HG02678 (cell line): ENCODE results near the gene TGM5.

Experiments
- ATAC-seq: cut with Tn5 transposase; IDR thresholded peaks from one replicate; pipeline ENCODE4 v1.9.1; 2021; ENCODE audit warnings: mild to moderate bottlenecking, moderate library complexity; ENCODE audit not compliant: unreplicated experiment

TGM5 gene

GRCh38 chr15:43219929-43220928 is 46.5 kb downstream of the TGM5 start:
- no peak for ATAC-seq

DNA sequence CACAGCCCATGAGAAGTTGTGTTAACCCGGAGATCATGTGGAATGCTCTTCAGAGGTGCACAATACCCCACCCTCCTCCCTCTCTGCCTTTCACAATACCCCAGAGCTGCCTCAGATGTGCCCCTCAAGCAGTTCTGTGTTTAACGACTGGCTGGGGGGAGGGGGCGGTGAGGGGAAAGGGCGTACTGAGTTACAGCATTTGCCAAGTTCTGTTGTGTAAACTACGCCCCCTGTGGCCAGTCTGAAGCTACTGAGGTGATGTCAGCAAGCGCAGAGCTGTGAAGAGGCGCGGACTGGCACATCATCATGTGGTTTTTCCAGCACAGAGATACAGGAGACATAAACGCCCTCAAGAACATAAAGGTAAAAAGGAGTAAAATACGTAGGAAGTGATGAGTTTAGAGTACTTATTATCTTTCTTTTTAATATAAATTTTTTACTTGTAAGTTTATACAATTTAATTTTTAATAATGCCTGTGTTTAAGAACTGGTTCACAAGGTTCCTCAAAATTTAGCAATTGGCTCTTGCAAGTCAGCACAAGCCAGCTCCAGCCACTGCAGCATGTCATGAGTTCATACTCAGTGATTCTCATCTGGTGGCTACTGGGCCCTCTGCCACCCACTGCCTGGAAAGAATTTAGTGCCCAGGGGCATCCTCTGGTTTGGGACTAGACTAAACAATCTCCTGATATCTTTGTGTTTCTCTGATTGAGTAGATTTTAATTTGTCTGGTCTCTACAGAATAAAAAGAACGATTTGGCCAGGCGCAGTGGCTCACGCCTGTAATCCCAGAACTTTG is 47.6 kb downstream of the TGM5 start:
- ATAC-seq: no peak

DNA sequence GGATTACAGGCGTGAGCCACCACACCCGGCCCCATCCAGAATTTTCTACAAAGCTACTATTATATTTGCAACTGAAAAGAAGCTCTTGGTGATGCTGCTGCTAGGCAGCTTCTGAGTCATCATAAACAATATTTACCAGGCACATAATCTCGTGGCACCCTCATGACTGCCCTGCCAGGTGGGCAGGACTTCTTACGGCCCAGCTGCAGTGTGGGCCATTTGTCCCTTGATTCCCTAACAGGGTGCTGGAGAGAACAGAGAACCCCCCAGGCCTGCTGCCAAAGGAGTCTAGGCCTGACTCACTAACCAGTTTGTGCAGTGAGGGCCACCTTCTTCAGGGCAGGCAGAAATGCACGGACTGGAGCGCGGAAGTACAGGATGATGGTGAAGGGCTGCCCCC is 50.8 kb downstream of the TGM5 start:
- ATAC-seq: no peak

DNA sequence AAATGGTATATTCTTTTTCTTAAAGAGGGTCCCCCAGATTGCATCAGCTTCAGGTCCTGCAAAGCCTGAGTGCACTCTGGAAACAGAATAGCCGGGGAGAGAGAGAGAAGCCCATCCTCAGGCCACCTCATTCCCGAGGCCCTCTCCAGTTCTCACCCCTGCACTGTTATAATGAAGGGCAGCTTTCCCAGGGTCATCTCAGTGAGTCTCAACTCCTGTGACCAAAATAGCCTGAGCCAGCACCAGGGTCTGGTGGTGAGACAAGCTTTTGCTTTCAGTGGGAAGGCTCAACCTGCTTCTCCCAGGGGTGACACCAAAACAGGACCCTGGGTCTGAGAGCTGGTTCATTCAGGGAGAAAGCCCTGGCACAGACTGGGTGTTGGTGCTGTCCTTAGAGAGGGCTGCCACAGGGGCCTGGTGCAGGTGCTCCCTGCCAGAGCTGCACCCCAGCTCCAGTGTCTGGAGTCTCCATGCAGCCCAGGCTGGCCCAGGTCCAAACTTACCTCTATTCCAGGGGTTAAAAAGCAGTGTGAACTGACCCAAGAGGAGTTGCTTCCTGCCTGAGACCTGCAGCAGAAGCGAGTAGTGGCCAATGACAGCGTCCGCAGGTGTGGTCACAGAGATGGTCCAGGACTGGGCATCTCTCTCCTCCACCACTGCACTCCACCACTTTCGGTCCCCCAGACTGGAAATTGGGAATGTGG is 52.0 kb downstream of the TGM5 start:
- ATAC-seq: no peak

GRCh38 chr15:43214169-43214568 is 52.6 kb downstream of the TGM5 start:
- ATAC-seq: no peak

GRCh38 chr15:43213466-43213865 is 53.3 kb downstream of the TGM5 start:
- ATAC-seq: no peak

DNA sequence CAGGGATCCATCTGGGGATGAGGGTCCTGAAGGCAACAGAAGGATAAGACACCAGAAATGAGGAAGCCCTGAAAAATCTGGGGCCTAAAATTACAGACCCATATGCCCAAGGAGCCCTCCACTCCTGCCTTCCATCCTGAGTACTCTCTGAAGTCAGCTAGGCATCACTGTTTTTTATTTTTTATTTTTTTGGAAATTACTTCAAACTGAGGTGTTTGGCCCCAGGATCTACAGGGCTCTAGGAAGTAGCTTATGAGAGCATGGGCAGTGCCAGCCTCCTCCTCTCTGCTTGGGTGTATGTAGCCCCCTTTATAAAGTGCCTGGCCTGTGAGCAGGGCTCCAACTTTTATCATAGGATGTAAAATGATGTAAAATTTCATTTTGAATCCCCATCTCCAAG is 53.8 kb downstream of the TGM5 start:
- ATAC-seq: no peak

- ATAC-seq: no peak
These were observed 54.4 kb downstream of the TGM5 start for GRCh38 chr15:43212299-43212698.

- no peak for ATAC-seq
These were observed 55.4 kb downstream of the TGM5 start for GRCh38 chr15:43211224-43211735.

- ATAC-seq: no peak
These were observed 55.9 kb downstream of the TGM5 start for GRCh38 chr15:43210807-43211206.

DNA sequence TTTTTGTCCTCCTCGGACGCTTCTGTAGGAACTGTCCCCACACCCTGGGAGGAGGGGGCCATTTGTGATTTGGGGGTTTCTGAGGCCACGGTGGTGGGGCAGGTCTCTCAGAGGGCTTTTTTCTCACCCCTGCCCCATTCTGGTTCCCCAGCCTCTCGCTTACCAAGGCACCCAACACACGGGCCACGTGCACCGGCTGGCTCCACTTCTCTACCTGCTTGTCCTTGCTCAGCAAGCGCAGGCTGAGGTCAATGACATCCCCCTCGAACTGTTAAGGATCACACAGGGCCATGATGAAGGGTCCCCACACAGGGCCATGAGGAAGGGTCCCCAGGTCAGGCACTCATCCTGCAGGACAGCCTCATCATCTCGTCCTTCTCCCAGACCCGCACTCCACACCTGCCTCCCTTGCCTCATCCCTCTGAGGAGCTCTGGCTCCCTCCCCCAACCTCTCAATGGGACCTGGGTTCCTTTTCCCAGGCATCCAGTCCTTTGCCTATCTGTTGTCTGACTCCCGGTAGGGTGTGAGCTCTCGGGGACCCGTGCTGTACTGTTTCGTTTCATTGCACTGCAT is 56.5 kb downstream of the TGM5 start:
- ATAC-seq: no peak

DNA sequence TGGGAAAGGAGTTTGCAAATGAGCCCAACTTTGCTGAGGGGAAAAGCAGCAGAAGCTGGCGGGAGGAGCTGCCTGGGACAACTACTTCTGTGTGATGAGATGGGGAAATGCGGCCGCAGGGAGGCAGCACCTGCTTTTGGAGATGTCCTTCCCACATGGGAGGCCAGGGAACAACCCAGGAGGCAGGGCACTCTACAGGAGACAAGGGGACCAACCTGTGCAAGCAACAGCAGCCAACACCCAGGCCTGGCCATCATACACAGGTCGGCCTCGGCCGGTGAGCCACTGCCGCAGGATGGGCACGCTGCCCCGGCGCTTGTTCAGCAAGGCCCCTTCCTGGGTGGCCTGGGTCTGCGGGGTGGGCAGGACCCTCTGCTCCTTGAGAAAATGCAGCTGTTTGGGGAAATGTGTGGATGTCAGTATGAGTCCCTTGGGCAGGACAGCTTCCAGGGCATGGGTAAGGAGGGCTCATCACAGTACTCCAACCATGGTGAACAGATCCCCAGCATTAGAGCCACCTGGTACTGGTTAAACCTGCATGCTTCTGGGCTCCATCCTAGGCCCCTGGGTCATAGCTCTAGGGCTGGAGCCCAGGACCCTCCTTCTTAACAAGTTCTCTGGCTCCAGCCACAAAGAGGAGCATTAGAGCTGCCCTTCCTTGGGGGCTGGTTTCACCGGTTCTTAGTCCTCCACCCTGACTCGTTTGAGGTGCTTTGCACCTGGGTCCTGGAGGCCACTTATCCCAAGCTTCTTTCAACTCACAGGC is 57.5 kb downstream of the TGM5 start:
- ATAC-seq: no peak

GRCh38 chr15:43208052-43209002 is 58.4 kb downstream of the TGM5 start:
- ATAC-seq: no peak

GRCh38 chr15:43207024-43207423 is 59.7 kb downstream of the TGM5 start:
- ATAC-seq: no peak

DNA sequence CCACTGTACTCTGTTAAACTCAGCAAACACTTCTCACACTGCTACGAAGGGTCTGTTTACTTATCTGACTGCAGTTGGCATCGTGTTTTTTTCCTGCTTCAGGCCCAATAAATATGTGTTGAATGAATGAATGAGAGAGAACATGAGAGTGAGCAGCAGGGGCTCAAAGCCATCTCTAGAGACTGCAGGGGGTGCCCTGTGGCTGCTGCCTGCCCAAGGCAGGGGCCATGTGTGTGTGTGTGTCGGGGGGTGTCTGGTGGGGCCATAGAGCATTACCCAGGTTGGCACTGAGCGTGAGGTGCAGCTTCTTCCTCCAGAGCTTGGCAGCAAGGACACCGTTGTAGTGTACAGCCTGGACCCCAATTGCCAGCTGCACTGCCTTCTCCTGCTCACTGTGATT is 60.7 kb downstream of the TGM5 start:
- ATAC-seq: no peak

DNA sequence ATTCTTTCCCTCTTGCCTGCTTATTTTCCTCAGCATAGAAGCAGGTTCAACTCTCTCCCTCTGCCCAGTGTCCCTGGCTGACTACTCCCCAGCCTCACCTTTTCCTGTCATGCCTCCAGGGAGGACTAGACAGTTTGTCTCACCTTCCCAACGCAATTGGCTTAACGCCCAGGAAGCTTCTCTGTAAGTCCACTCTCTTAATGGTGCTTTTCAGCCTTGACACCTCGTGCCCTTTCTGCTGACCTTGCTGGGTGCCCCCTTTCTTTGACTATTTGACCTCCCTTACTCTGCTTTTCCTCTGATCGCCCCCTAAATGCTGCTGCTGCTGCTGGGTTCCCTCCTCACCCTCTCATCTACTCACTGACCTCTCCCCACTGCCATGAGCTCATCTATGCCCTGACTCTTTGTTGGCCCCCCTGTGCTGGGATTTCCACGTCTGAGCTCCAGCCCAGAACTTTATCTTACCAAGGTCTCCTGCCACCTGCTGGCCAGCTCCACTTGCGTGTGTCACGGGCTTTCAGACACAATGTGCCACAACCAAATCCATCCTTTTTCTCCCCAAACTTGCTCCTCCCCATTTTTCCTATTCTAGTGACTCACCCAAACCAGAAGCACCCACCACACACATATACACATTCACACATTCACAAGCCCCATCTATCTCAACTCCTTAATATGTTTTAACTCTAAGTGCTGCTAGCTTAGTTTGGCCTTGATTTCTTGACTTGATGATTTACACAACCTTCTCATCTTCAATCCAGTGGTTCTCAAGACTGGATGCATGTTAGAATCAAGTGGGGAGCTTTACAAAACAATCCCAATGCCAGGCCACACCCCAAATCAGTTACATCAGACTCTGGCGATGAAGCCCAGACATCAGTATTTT is 62.5 kb downstream of the TGM5 start:
- ATAC-seq: no peak

DNA sequence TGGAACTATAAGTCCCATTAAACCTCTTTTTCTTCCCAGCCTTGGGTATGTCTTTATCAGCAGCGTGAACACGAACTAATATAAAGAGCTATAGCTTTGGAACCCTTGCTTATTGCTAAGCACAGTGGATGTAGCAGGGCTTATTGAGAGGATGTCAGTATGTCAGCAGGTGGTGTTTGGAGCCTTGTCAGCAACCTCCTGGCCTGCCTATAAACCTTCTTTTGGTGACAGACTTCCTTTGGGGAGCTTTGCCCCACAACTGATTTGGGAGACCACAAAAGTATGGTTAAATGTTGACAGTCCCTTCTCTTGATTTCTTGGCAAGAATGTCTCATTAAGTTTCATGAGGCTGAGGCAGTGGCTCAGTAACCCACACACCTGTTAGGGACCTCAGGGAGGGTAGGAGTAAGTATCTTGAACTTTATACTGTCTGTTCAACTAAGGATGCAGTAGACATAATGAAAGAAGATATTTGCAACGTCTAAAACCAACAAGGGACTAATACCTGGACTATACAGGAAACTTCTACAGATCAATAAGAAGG is 66.7 kb downstream of the TGM5 start:
- no peak for ATAC-seq

DNA sequence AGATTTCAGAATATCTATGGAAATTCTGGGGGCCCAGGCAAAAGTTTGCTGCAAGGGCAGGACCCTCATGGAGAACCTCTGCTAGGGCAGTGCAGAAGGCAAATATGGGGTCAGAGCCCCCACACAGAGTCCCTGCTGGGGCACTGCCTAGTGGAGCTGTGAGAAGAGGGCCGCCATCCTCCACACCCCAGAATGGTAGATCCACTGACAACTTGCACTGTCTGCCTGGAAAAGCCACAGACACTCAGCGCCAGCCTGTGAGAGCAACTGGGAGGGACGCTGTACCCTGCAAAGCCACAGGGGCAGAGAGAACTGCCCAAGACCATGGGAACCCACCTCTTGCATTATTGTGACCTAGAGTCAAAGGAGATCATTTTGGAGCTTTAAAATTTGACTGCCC is 67.7 kb downstream of the TGM5 start:
- no peak for ATAC-seq
